Muscle of arm (tissue), 12 donors: Measurements from ENCODE around the gene CDC42. TPM values are rescaled to one million over a fixed set of nuclear protein-coding genes. Genes with fewer than 3 reads are reported as not detected.

Source experiments
- DNase-seq: peaks from one replicate; pipeline ENCODE4 v3.0.0-alpha.2; 2013
- polyA plus RNA-seq, 12 donors: library from polyadenylated mRNA; unstranded; fragments of 120-200 nt; gene quantifications; one replicate each; pipeline ENCODE4 v1.2.1, GENCODE V29; 2013; ENCODE audit not compliant: insufficient read length in 12 of 12

Gene CDC42
- polyA plus RNA-seq, 12 donors: 200 to 2,247 (median 254) TPM

- no peak for DNase-seq
Observed at GRCh38 chr1:22127248-22127647, 74.7 kb downstream of the CDC42 start.

GRCh38 chr1:22127731-22128130, 75.2 kb downstream of the CDC42 start:
- no peak for DNase-seq

- DNase-seq: no peak
Observed at GRCh38 chr1:22128392-22128791, 75.9 kb downstream of the CDC42 start.

GRCh38 chr1:22129501-22130117, 77.1 kb downstream of the CDC42 start:
- no peak for DNase-seq

- DNase-seq: no peak
Observed at GRCh38 chr1:22131062-22131461, 78.6 kb downstream of the CDC42 start.

GRCh38 chr1:22131875-22132486, 79.5 kb downstream of the CDC42 start:
- DNase-seq: no peak

GRCh38 chr1:22132517-22133235, 80.2 kb downstream of the CDC42 start:
- no peak for DNase-seq

GRCh38 chr1:22133247-22133930, 80.9 kb downstream of the CDC42 start:
- no peak for DNase-seq

- DNase-seq: no peak
Observed at GRCh38 chr1:22133931-22134324, 81.4 kb downstream of the CDC42 start.

- DNase-seq: no peak
Observed at GRCh38 chr1:22137004-22137720, 84.7 kb downstream of the CDC42 start.

GRCh38 chr1:22139066-22139594, 86.6 kb downstream of the CDC42 start:
- no peak for DNase-seq

GRCh38 chr1:22139817-22140216, 87.3 kb downstream of the CDC42 start:
- DNase-seq: no peak

Other genes with a start within 250 kb of the CDC42 start
- 1 to 10 TPM in 11 of 12 donors, not detected in 1; 4.1 to 9.6 (median 5.5) TPM for gene LDLRAD2, start 240.4 kb upstream of the CDC42 start, polyA plus RNA-seq
- 100 to 1,000 TPM; 190 to 355 (median 246) TPM for gene HSPG2, start 115.4 kb upstream of the CDC42 start, polyA plus RNA-seq
- under 1 TPM in 5 of 12 donors, not detected in 7; 0.35 to 0.71 (median 0.65) TPM for gene CELA3B, start 75.7 kb upstream of the CDC42 start, polyA plus RNA-seq
- under 1 TPM in 5 of 12 donors, not detected in 7; 0.18 to 0.67 (median 0.25) TPM for gene CELA3A, start 51.1 kb upstream of the CDC42 start, polyA plus RNA-seq
- 1 to 10 TPM in 9 of 12 donors, under 1 TPM in 1, not detected in 2; 0.99 to 8.5 (median 5.1) TPM for gene WNT4, start 90.4 kb downstream of the CDC42 start, polyA plus RNA-seq